Measurements from ENCODE around the gene ARHGAP24. TPM values are rescaled to one million over a fixed set of nuclear protein-coding genes. Genes with fewer than 3 reads are reported as not detected.

Gene ARHGAP24
- total RNA-seq, 1 donor from 2014 or later: 11.1 TPM

GRCh38 chr4:86007042-86007441 lies 532.1 kb downstream of the ARHGAP24 start:
- DNase-seq (ENCODE audit: low read depth) (no peak), FAIRE-seq (peak; percentile 60)
- no peak overlapping the region for H3K4me3 ChIP-seq (ENCODE audit: low read depth, low read length)
- no peaks in the 10 kb centered on the region for H3K36me3 ChIP-seq (ENCODE audit: control insufficient read depth, insufficient read depth, low read length)
- TF ChIP-seq CTCF (IDR thresholded peaks at IDR 0.05; ENCODE audit: insufficient read depth, low read length, severe bottlenecking): no peak
- H3K27me3 ChIP-seq (ENCODE audit: control insufficient read depth, insufficient read depth, low read length): no peaks in the 10 kb centered on the region

GRCh38 chr4:86011117-86011516 lies 536.2 kb downstream of the ARHGAP24 start:
- H3K36me3 ChIP-seq (ENCODE audit: control insufficient read depth, insufficient read depth, low read length): no peaks in the 10 kb centered on the region
- peak; percentile 63 for DNase-seq (ENCODE audit: low read depth)
- FAIRE-seq: peak; percentile 93
- H3K4me3 ChIP-seq (ENCODE audit: low read depth, low read length): no peak overlapping the region
- H3K27me3 ChIP-seq (ENCODE audit: control insufficient read depth, insufficient read depth, low read length): no peaks in the 10 kb centered on the region
- no peak for TF ChIP-seq CTCF (IDR thresholded peaks at IDR 0.05; ENCODE audit: insufficient read depth, low read length, severe bottlenecking)

GRCh38 chr4:86013621-86014020 lies 538.7 kb downstream of the ARHGAP24 start:
- H3K27me3 ChIP-seq (ENCODE audit: control insufficient read depth, insufficient read depth, low read length): no peaks in the 10 kb centered on the region
- H3K36me3 ChIP-seq (ENCODE audit: control insufficient read depth, insufficient read depth, low read length): no peaks in the 10 kb centered on the region
- no peak for FAIRE-seq
- no peak for TF ChIP-seq CTCF (IDR thresholded peaks at IDR 0.05; ENCODE audit: insufficient read depth, low read length, severe bottlenecking)
- H3K4me3 ChIP-seq (ENCODE audit: low read depth, low read length): no peak overlapping the region
- DNase-seq (ENCODE audit: low read depth): no peak

GRCh38 chr4:86014599-86014998 lies 539.6 kb downstream of the ARHGAP24 start:
- FAIRE-seq (no peak), DNase-seq (ENCODE audit: low read depth) (no peak)
- Histone ChIP-seq H3K36me3 (ENCODE audit: control insufficient read depth, insufficient read depth, low read length) (no peaks in the 10 kb centered on the region), H3K27me3 (ENCODE audit: control insufficient read depth, insufficient read depth, low read length) (no peaks in the 10 kb centered on the region), H3K4me3 (ENCODE audit: low read depth, low read length) (no peak overlapping the region)
- TF ChIP-seq CTCF (IDR thresholded peaks at IDR 0.05; ENCODE audit: insufficient read depth, low read length, severe bottlenecking): no peak

GRCh38 chr4:86015412-86016350 lies 540.7 kb downstream of the ARHGAP24 start:
- no peaks in the 10 kb centered on the region for H3K36me3 ChIP-seq (ENCODE audit: control insufficient read depth, insufficient read depth, low read length)
- TF ChIP-seq CTCF (IDR thresholded peaks at IDR 0.05; ENCODE audit: insufficient read depth, low read length, severe bottlenecking): no peak
- FAIRE-seq: no peak
- no peak for DNase-seq (ENCODE audit: low read depth)
- no peak overlapping the region for H3K4me3 ChIP-seq (ENCODE audit: low read depth, low read length)
- H3K27me3 ChIP-seq (ENCODE audit: control insufficient read depth, insufficient read depth, low read length): no peaks in the 10 kb centered on the region

Data from bronchial epithelial cell (primary cell).